CD4-positive, alpha-beta T cell treated with Interleukin-4 for 4 hours (primary cell): ENCODE data around the gene ATAD1.

Source experiments
- DNase-seq: peaks from one replicate; pipeline ENCODE4 v3.0.0-alpha.2; 2020

Gene ATAD1

DNA sequence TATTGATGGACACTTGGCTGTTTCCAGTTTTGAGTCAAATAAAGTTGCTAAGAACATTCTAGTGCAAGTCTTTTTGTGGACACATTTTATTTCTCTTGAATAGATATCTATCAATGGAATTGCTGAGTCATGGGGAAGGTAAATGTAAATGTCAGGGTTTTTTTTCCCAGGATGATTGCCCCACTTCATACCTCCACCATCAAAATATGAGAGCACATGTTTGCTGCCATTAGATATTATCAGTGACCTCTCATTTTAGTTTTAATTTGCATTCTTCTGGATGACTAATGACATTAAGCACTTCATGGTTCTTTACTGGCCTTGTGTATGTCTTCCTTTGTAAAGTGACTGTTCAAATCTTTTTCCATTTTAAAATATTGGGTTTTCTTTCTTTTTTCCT, 112.7 kb downstream of the ATAD1 start:
- no peak for DNase-seq

DNA sequence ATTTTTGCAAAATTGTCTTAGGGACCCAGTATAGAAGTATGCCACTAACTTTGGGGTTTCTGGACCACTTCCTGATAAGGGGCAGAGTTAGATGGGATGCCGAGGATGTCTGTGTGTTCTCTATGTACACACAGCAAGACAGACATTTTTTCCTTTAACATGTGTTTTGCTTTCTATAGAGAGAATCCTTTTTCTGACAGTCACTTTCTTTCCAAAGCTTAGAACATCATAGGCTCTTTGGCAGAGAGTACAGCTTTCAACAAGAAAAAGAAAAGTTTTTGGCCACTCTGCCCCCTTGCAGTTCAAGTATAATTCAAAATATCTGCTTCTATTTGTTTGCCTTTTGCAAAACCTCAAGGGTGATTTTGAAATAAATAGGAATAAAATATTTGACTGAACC, 114.3 kb downstream of the ATAD1 start:
- no peak for DNase-seq

DNA sequence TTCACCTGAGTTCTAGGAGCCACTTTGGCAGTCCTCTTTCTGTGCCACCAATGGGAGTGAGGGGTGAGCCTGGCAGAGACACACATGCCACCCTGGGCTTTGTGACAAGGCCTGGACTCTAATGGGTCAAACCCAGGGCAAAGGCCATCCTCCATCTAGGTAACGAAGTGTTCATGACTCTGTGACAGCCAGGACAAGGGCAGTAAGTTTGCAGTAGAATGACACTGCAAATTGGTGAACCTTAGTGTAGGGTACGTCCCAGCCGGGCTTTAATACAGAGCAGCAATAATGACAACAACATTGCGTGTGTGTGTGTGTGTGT, 115.1 kb downstream of the ATAD1 start:
- no peak for DNase-seq

DNA sequence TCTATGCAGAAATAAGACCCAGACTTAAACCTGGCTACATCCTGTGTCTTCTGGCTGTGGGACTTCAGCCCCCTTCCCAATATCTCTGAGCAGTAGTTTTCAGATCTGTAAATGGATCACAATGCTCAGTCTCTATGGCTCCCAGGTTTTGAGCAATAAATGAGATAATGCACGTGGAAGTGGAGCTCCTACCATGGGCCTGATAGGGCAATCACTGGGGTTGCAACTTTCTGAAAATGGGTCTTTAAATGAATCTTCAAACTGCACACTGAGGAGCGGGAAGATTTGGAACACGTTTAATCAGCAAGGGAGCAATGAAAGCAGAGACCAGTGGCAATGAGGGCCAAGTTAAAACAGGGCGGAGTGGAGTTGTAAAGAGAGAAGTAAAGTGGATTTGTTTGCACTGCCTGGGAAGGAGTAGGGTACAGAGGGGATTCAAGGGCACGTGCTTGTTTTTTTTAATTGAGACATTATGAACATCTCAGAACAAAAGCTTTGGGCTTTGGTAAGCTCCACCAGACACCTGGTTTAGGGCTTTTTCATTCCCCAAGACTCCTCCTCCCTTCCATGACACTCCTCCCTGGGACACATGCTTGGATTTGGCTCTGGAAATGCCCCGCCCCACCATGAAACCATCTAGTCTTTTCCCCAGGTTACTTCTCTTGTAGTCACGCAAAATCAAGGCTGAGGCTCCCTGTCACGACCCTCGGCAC, 115.6 kb downstream of the ATAD1 start:
- no peak for DNase-seq
